GM19468 (cell line): ENCODE results near the gene MCCD1.
"Not testable (repeated sequence)": the region's sequence is repeated elsewhere in the genome, so short reads cannot be mapped to it uniquely, and the experiment has no call there.

Experiments
- ATAC-seq: cut with Tn5 transposase; IDR thresholded peaks from one replicate; pipeline ENCODE4 v1.9.1; 2021; ENCODE audit warnings: mild to moderate bottlenecking, moderate library complexity, moderate number of reproducible peaks; ENCODE audit not compliant: unreplicated experiment; ENCODE audit errors: extremely low read depth

MCCD1 gene

DNA sequence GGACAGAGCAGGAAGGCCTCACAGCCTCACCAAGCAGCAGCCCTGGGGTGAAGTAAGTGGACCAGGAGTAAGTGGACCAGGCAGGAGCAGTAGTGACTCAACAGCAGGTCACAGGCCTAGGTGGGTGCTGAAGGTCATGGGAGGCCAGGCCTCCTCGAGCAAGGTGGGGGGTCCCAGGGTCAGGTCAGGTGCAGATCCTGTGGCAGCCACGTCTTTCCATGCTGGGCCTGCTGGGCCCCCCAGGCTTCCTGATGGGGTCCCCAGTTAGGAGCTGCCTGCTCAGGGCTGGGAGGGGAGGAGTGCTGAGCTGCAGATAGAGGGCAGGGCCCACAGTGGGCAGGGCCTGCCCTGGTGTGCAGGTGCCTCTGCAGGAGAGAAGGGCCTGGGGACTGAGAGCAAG, 19.7 kb upstream of the MCCD1 start:
- ATAC-seq, result not testable (repeated sequence)

DNA sequence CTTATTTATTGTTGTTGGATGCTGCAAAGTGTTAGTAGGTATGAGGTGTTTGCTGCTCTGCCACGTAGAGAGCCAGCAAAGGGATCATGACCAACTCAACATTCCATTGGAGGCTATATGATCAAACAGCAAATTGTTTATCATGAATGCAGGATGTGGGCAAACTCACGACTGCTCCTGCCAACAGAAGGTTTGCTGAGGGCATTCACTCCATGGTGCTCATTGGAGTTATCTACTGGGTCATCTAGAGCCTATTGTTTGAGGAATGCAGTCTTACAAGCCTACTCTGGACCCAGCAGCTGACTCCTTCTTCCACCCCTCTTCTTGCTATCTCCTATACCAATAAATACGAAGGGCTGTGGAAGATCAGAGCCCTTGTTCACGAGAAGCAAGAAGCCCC, 18.8 kb upstream of the MCCD1 start:
- no peak for ATAC-seq

DNA sequence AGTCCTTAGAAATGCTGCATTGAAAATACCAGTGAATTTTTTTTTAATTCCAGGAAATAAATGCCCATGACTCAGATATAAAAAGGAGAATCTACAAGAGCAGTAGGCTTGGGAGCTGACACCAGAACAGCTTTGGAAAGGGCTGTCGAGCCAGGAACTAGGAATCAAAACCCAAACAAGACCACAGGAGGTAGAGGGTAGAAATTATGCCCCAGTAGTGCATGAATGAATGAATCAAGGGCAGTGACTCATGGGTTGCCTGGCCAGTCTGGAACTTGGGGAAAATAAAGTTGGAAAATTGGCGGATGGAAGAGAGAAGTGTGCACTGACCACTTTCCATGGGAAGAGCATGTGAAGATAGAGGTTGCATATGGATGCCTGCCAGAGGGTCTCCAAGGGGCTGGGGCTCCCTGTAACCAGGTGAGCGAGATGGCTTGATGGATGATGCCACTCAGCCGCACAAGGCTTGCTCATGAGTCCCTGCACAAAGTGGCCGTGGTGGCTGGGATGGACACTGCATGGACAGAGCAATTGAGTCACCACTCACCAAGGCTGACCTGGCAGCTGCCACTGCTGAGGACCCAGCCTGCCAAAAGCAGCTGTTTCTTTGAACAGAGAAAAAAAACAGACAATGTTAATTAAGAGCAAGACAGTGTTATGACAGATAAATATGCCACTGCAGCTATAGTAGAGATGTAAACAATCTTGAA, 15.2 kb upstream of the MCCD1 start:
- ATAC-seq, result no peak

DNA sequence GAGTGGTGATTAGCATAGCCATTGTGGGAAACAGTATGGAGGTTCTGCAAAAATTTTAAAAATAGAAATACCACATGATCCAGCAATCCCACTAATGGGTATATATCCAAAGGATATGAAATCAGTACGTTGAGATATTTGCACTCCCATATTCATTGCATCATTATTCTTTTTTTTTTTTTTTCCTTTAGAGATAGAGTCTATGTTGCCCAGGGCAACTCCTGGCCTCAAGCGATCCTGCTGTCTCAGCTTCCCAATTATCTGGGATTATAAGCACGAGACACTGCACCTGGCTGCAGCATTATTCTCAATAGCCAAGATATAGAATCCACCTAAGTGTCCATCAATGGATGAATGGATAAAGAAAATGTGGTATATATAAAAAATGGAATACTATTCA, 6.9 kb upstream of the MCCD1 start:
- ATAC-seq, result no peak

DNA sequence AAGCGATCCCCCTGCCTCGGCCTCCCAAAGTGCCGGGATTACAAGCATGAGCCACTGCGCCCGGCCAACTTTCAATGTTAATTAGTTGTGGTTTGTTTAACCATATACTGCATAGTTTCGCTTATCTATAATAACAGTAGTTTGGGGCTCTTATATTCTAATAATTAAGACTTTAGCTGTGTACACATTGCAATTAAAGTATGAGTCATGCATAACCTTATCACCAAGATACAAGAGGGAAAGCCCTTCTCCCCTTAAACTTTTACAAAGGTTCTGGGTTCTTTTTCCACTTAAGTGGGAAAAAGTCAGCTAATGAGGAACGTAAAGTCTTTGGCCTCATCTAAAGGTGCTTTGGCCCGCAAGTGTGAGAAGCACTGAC, 3.2 kb upstream of the MCCD1 start:
- ATAC-seq, result no peak

DNA sequence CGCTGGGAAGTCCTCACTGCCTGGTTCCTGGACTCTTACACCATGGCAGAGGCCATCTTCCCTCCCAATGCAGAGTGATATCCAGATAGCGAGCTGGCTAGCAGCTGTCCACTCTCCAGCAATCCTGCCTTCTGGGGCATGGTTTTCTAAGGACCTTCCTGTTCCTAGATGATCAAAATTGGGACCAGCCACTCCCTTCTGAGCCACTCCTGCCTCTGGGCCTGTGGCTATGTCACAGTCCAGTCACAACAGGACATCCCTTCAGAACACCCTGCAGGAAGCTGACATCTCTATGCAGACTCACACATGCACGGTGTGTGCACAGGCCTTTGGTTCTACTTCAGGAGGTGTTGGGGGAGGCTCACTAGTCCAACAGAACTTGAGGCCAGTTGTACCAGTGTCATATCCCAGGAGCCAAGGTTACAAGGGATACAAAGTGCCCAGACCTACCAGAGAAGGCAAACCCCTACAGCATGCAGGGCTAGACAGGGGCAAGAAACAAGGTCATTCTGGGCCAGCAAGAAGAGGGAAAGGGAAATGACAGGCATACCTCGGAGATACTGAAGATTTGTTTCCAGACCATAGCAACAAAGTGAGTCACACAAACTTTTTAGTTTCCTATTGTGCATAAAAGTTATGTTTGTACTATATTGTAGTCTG, 2.7 kb upstream of the MCCD1 start:
- ATAC-seq, result no peak

DNA sequence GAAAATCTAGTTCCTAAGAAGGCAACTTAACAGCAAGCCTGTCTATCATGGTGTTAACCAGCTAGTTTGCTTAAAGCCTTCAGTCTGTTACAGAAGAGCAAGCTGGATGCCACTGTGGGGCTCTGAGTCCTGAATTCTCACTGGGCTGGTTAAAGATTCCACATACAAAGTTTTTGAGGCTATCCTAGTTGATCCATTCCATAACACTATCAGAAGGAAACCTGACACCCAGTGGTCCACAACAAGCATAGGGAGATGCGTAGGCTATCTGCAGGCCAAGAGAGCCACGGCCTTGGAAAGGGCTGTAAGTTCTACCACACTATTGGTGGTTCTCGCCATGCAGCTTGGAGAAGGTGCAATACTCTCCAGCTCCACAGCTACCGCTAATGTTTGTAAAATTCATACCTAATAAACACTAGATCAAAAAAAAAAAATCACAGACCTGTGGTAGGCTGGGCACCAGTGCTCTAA, 420 bp upstream of the MCCD1 start:
- ATAC-seq, result no peak

DNA sequence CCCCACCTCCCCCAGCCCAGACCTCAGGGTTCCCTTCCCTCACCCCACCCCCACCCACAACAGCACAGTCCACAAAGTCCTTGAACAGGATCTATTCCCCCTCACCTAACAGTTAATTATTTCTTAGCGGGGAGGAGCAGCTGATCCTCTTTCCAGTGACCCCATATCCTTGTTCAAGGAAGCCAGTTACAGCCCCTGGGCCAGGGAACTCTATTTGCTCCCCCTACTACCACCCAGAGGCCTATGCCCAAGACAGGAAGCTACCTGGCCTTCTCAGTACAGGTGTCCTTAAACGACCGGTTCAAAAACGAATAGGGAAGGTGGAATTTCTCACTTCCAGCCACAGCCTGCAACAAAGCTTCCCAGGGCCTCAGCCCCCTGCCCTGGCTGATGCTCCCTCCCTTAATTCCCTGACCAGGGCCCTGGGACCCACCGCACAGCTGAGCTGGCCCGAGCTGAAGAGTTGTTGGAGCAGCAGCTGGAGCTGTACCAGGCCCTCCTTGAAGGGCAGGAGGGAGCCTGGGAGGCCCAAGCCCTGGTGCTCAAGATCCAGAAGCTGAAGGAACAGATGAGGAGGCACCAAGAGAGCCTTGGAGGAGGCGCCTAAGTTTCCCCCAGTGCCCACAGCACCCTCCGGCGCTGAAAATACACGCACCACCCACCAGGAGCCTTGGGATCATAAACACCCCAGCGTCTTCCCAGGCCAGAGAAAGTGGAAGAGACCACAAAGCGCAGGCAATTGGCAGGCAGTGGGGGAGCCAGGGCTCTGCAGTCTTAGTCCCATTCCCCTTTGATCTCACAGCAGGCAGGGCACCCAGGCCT, 778 bp downstream of the MCCD1 start:
- ATAC-seq, result no peak

DNA sequence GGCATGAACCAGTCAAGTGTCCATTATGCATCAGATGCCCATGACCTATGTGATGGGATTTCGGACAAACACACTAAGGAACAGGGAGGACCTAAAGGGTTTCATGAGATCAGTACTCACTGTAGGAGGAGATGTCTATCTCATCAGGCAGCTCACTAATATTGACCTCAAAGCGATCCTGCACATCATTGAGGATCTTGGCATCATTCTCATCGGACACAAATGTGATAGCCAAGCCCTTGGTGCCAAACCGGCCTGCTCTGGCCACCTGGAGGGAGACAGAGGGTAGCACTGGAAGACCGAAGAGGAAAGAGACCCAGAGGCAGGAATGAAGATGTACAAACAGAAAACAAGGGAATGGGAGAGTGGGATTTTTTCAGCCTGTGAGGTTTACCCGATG, 1.9 kb downstream of the MCCD1 start:
- ATAC-seq, result no peak

DNA sequence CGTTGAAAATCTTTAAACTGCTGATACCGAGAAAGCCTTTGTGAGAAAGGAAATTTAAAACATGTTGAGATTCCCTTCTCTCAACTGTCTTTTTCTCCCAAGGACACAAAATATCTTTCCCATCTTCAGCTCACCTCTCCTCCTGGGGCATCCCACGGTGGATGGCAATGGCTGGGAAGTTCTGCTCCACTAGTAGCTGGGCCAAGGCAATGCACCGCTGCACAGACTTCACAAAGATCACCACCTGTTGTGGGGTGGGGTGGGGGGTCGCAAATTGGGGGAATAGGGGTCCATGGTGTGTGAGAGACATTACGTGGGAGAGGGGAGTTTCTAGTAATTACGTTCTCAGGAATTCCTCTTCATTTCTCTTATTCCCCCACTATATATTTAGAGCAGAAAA, 2.4 kb downstream of the MCCD1 start:
- no peak for ATAC-seq

DNA sequence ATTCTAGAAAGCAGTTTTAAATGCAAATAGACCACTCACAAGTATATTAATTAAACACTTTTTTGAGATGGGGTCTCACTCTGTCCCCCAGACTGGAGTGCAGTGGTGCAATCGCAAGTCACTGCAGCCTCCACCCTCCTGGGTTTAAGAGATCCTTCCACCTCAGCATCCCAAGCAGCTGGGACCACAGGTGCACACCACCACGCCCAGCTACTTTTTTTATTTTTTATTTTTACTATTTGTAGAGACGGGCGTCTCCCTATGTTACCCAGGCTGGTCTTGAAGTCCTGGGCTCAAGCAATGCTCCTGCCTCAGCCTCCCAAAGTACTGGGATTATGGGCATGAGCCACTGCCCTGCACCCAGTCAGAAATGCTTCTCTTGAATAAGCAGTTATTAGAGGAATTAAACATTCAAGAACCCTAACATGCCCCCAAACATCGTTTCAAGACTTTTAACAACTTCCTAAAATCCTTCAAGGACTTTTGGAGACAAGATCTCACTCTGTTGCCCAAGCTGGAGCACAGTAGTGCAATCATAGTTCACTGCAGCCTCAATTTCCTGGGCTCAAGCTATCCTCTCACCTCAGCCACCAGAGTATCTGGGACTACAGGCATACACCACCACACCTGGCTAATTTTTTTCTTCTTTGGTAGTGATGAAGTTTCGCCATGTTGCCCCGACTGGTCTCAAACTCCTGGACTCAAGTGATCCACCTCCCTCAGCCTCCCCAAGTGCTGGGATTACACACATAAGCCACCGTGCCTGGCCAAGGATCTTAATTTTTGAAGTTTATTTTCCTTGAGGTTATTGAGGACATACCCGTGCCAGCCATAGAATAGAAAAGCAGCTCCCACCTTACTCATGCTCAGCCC, 3.2 kb downstream of the MCCD1 start:
- no peak for ATAC-seq

DNA sequence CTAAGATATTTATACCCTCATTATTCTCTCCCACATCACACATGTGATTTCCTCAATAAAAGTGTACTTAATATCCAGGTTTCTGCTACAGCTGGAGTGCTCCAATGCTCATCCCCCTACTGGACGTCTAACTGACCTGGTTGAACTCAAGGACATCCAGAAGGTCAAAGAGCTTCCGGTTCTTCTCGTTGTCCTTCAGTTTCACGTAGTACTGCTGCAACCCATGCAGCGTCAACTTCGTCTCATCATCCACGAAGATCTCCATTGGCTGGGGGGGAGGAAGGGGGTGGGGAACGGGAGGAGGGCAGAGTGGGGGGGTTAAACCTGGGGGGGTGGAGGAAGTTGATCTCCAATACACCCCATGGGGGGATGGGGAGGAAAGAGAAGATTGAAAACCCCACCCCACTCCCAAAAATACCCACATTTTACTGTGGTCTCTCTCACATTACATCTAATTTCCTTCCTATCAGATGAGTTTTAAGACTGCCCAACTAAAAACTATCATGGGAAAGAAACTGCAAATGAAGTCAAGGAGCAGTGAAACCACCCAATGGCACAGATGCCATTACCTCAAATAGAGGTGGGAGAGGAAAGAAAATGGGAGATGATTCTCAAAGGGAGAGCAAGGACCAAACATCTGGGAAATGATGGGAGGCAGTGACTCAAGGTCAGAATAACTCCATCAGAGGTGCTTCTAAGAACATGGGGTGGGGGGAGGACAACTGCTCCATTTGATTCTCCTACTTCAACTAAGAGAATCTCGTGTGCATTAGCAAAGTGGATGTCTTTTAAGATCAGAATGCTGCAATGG, 4.1 kb downstream of the MCCD1 start:
- no peak for ATAC-seq

DNA sequence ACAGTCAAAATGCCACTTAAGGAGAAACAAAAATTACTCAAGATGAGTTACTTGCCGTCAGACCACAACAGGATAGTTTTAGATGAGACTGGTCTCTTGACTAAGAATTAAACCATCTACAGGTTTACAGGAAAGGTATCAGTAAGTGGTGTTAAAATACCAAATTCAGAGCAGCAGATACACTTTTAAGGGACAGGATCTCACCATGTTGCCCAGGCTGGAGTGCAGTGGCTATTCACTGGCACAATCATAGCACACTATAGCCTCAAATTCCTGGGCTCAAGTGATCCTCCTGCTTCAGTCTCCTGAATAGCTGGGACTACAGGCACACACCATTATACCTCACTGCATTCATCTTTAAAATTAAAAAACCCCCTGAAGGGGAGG, 4.7 kb downstream of the MCCD1 start:
- no peak for ATAC-seq

DNA sequence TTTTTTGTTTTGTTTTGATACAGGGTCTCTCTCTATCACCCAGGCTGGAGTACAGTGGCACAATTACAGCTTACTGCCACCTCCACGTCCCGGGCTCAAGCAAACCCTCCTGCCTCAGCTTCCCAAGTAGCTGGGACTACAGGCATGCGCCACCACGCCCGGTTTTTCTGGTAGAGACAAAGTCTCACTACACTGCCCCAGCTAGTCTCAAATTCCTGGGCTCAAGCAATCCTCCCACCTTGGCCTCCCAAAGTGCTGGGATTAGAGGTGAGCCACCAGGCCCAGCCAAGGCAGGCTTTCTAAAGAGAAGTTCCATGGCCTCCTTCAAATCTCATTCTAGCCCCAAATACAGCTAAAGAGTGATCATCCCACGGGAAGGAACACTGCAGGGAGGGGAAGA, 5.2 kb downstream of the MCCD1 start:
- ATAC-seq, result no peak

DNA sequence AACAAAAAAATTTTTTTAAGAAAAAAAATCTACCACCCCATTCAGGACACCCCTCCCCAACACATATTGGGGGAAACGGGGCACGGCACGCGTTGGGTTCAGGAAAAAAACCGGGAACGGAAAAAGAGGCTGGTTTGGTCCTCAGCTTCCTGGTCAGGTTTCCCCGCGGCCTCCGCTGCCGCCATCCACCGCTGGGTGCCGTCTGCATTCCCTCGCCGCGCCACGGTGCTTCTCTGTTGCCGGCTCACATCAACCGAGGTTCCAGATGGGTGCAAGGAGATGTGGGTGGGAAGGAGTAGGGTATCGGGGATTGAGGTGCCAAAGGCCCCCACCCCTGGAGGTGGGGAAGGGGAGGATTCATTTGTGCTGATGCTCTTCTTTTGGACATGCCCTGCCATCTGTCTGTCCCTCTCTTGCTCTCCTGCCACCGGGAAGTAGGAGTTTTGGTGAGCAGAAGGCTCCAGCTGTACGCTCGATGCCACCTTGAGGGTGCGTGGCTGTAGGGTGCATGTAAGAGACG, 5.8 kb downstream of the MCCD1 start:
- no peak for ATAC-seq

DNA sequence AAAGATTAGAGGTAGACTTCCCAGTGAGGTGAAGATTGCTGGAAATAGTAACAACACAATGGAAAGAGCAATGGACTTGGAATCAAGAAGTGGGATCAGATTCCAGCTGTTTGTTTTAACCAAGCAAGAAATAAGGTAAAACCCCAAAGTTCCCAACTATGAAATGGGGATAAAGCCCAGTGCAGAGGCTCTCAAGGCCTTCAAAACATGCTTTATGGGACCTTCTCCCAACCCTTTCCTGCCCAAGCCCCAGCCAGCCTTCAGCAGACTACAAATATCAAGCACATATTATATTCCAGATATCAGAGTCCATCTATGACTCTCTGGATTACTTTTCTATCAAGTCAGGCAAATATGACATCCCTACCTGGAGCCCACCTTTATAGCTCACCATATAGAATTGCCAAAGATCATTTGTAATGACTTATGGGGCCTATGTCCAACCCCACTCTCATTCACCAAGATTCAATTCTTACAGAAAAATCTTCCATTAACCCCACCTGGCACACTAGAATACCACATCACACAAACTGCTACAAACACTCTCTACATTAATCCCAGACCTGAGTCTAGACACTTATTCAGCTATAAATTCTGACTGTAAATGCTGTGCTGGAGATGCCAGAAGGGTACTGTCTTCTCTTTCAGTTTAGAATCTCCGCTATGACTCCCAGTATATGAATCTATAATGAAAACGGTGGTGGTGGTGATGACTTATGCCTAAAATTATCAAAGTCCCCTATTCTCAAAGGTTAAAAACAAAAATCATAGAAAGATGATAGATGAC, 7.0 kb downstream of the MCCD1 start:
- no peak for ATAC-seq

DNA sequence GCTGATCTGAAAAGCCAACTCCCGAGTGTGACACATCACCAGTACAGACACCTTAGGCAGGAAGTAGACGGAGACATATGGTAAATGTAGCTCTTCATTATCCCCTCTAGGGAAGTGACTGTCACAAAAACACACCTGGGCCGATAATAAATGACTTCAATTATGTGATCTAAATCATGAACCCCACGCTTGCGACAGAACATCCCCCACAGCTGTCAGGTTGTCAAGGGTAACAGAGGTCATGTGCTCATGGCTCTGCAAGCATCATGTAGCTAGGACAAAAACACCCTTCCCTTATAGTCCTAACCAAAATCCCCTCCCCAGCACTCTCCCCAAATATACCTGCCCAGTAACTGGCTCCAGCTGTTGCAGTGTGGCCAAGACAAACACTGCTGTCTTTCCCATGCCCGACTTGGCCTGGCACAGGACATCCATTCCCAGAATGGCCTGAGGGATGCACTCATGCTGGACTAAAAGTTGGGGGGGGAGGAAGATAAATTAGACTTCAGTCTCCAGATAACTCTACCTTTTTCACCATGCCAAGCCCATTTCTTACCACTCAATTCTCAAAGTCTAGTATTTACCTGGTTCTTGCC, 10.1 kb downstream of the MCCD1 start:
- no peak for ATAC-seq

DNA sequence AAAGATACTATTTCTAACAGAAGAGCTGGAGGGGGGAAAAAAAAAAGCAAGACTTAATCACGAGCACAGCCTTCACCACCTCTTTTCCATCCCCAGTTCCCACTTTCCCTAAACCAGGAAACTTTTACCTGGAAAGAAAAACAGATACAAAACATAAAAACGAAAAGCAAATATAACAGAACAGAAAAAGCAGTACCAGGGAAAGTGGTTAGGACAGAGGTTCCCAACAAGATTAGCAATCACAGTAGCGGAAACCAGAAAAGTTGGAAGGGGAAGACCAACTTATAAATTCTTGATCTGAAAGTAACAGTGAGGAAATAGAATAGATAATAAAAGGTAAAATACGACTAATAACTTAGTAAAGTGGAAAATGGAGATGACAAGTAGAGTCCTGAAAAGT, 11.9 kb downstream of the MCCD1 start:
- no peak for ATAC-seq
